Measurements from ENCODE around the gene RIC8B. TPM values are rescaled to one million over a fixed set of nuclear protein-coding genes. Genes with fewer than 3 reads are reported as not detected.

RIC8B gene
- polyA plus RNA-seq, 3 donors = 2.7 to 3.8 (median 2.7) TPM

- Mint-ChIP-seq H3K36me3 (no peaks in the 10 kb centered on the region), H3K27ac (no peak overlapping the region), H3K4me1 (no peaks in the 10 kb centered on the region), H3K4me3 (no peak overlapping the region), H3K27me3 (ENCODE audit: low read depth in 3 of 3) (peaks cover under 1 to 30% (median 13%) of the 10 kb centered on the region in 3 donors), H3K9me3 (peaks cover 0 to 4% (median 0%) of the 10 kb centered on the region in 7 donors)
- H3K27ac ChIP-seq (ENCODE audit: low read depth in 1 of 2, low read length in 2 of 2) = no peak overlapping the region
- intact Hi-C loops (cut with micrococcal nuclease) = no loop called here
- no peak overlapping the region for H2AFZ ChIP-seq (ENCODE audit: insufficient read depth, low read depth, low read length, poor library complexity, severe bottlenecking)
- WGBS (ENCODE audit: insufficient coverage) = no CpG with 5 or more reads among the region's 1 CpG
- no peaks in the 10 kb centered on the region for H3K79me2 ChIP-seq (ENCODE audit: insufficient read depth, low read length)
- H3K9ac ChIP-seq (ENCODE audit: insufficient read depth, low read length, poor library complexity, severe bottlenecking) = no peak overlapping the region
- DNase-seq = no peak
- H3K4me3 ChIP-seq (replicated peaks in 1 of 3; ENCODE audit: low read depth in 2 of 3, low read length in 3 of 3) = no peak overlapping the region
- H3K9me3 ChIP-seq (replicated peaks in 1 of 2; ENCODE audit: control insufficient read depth in 1 of 2, insufficient read depth in 1 of 2, low read length in 2 of 2) = no peaks in the 10 kb centered on the region
- no peaks in the 10 kb centered on the region for H3K4me1 ChIP-seq (ENCODE audit: control insufficient read depth in 1 of 2, insufficient read depth in 2 of 2, low read length in 2 of 2)
- no peaks in the 10 kb centered on the region for H4K20me1 ChIP-seq (ENCODE audit: insufficient read depth, low read length)
- no peak overlapping the region for H3K4me2 ChIP-seq (replicated peaks; ENCODE audit: extremely low read depth, low read length, poor library complexity, severe bottlenecking)
- no peaks in the 10 kb centered on the region for H3K36me3 ChIP-seq (replicated peaks in 1 of 2; ENCODE audit: control insufficient read depth in 1 of 2, insufficient read depth in 2 of 2, low read length in 2 of 2)
- peaks cover 5 to 12% of the 10 kb centered on the region in 2 donors for H3K27me3 ChIP-seq (ENCODE audit: control insufficient read depth in 2 of 2, insufficient read depth in 2 of 2, low read length in 2 of 2)
- TF ChIP-seq, protein P1, sequence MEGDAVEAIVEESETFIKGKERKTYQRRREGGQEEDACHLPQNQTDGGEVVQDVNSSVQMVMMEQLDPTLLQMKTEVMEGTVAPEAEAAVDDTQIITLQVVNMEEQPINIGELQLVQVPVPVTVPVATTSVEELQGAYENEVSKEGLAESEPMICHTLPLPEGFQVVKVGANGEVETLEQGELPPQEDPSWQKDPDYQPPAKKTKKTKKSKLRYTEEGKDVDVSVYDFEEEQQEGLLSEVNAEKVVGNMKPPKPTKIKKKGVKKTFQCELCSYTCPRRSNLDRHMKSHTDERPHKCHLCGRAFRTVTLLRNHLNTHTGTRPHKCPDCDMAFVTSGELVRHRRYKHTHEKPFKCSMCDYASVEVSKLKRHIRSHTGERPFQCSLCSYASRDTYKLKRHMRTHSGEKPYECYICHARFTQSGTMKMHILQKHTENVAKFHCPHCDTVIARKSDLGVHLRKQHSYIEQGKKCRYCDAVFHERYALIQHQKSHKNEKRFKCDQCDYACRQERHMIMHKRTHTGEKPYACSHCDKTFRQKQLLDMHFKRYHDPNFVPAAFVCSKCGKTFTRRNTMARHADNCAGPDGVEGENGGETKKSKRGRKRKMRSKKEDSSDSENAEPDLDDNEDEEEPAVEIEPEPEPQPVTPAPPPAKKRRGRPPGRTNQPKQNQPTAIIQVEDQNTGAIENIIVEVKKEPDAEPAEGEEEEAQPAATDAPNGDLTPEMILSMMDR (IDR thresholded peaks at IDR 0.05) = no peak
Measured at GRCh38 chr12:106729611-106730010, 44.9 kb upstream of the RIC8B start.

GRCh38 chr12:106732890-106733289 lies 41.6 kb upstream of the RIC8B start:
- TF ChIP-seq, protein P1 (IDR thresholded peaks at IDR 0.05) = no peak
- H3K27me3 ChIP-seq (ENCODE audit: control insufficient read depth in 2 of 2, insufficient read depth in 2 of 2, low read length in 2 of 2) = peaks cover 9 to 17% of the 10 kb centered on the region in 2 donors
- no peaks in the 10 kb centered on the region for H3K79me2 ChIP-seq (ENCODE audit: insufficient read depth, low read length)
- H3K27ac Mint-ChIP-seq = peak overlapping the region in 1 of 7 donors; percentile 6
- H3K9me3 ChIP-seq (replicated peaks in 1 of 2; ENCODE audit: control insufficient read depth in 1 of 2, insufficient read depth in 1 of 2, low read length in 2 of 2) = no peaks in the 10 kb centered on the region
- H3K4me3 Mint-ChIP-seq = no peak overlapping the region
- H2AFZ ChIP-seq (ENCODE audit: insufficient read depth, low read depth, low read length, poor library complexity, severe bottlenecking) = no peak overlapping the region
- no peaks in the 10 kb centered on the region for H4K20me1 ChIP-seq (ENCODE audit: insufficient read depth, low read length)
- no peak overlapping the region for H3K27ac ChIP-seq (ENCODE audit: low read depth in 1 of 2, low read length in 2 of 2)
- H3K4me2 ChIP-seq (replicated peaks; ENCODE audit: extremely low read depth, low read length, poor library complexity, severe bottlenecking) = no peak overlapping the region
- no peak overlapping the region for H3K4me3 ChIP-seq (replicated peaks in 1 of 3; ENCODE audit: low read depth in 2 of 3, low read length in 3 of 3)
- WGBS (ENCODE audit: insufficient coverage) = 100% methylated on average over 2 of the region's 5 CpGs
- no peaks in the 10 kb centered on the region for H3K36me3 ChIP-seq (replicated peaks in 1 of 2; ENCODE audit: control insufficient read depth in 1 of 2, insufficient read depth in 2 of 2, low read length in 2 of 2)
- no peaks in the 10 kb centered on the region for H3K36me3 Mint-ChIP-seq
- no peaks in the 10 kb centered on the region for H3K4me1 ChIP-seq (ENCODE audit: control insufficient read depth in 1 of 2, insufficient read depth in 2 of 2, low read length in 2 of 2)
- no peak for DNase-seq
- H3K9me3 Mint-ChIP-seq = peaks cover 0 to 3% (median 0%) of the 10 kb centered on the region in 7 donors
- H3K27me3 Mint-ChIP-seq (ENCODE audit: low read depth in 3 of 3) = peaks cover 12 to 46% (median 12%) of the 10 kb centered on the region in 3 donors
- intact Hi-C loops (cut with micrococcal nuclease) = no loop called here
- H3K4me1 Mint-ChIP-seq = no peaks in the 10 kb centered on the region
- no peak overlapping the region for H3K9ac ChIP-seq (ENCODE audit: insufficient read depth, low read length, poor library complexity, severe bottlenecking)

Data from CD14-positive monocyte (primary cell).